Measurements from ENCODE around the gene TCF20.

TCF20 gene

DNA sequence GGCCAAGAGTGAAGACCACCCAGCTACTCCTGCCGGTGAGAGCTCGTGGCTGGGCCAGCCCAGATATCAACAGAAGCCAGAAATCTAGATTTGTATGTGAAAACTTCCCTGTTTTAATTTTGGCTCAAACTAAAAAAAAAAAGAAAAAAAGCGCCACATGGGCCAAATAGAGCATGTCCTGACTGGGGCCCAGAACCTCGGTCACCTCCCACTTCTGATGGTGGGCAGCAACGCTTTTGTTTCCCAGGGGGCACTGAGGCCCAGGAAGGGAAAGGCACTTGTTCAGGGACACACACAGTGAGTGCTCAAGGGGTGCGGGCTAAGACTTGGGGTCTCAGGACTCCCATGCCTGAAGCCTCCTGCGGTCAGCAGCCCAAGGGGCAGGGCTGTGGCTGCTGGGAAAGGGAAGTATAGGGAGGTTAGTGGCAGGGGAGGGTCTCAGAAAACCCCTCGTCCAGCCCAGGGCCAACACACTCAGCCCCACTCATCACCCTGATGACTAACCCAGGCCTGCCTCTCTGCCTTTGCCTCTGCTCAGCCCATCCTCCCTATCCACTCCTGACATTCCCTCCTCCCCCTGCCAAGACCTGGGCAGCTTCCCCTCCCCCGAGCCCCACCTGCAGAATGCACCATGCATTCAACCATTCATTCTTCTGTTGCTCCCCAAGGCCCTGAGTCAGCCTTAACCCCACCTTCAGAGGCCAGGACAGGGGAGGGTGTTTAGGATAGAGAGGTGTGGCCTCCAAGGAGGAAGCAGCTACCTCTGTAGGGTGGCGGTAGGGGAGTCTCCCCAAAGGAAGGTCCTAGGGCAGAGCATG is 30.0 kb upstream of the TCF20 start:
- no peak for DNase-seq

DNA sequence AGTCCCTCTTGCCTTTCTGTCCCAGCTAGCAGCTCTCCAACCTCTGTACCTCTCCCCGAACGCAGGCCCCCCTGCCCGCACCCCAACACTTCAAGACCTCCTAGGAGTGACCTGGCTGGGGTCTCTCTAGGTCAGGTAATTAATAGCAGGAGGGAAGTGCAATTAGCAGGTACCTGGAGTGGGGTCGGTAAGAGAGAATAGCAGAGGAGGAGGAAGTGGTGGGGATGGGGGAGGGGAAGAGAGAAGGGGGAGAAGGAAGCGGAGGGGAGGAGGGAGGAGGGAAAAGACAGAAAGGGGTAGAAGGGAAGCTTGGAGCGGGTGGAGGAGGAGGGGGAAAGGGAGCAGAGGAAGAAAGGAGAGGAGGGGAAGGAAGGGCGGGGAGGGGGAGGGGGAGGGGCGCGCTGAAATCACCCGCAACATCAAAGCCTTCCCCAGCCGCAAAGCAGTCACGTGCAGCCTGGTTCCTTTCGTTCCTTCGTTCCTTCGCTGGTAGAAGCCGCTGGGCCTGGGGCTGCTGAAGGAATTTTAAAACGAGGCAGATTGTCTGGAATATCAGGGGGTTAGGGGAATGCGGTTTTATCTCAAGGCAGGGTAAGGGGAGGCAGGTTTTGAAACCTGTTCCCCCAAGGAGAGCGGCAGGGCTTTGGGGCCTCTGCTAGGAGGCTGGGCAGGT is 29.3 kb upstream of the TCF20 start:
- DNase-seq = no peak

DNA sequence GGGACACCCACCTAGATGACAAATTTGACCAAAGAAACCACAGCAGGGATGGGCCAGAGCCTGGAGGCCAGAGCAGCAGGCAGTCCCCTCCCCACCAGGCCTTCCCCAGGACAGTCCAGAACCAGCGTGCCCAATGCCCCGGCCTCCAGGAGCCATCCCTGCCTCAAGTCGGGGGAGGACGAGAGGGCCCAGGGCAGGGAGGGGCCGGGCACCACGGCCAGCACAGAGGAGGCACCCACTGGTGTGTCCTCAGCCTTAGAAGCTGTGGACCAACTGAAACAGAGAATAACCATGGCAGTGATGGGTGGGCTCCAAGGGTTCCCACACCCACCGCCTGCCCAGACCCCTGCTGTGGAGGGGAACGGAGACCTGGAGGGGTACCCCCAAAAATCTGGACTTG is 28.3 kb upstream of the TCF20 start:
- DNase-seq = no peak

GRCh38 chr22:42297778-42298177 is 27.3 kb upstream of the TCF20 start:
- DNase-seq = no peak

GRCh38 chr22:42296883-42297282 is 26.4 kb upstream of the TCF20 start:
- DNase-seq = no peak

GRCh38 chr22:42296381-42296853 is 26.0 kb upstream of the TCF20 start:
- no peak for DNase-seq

DNA sequence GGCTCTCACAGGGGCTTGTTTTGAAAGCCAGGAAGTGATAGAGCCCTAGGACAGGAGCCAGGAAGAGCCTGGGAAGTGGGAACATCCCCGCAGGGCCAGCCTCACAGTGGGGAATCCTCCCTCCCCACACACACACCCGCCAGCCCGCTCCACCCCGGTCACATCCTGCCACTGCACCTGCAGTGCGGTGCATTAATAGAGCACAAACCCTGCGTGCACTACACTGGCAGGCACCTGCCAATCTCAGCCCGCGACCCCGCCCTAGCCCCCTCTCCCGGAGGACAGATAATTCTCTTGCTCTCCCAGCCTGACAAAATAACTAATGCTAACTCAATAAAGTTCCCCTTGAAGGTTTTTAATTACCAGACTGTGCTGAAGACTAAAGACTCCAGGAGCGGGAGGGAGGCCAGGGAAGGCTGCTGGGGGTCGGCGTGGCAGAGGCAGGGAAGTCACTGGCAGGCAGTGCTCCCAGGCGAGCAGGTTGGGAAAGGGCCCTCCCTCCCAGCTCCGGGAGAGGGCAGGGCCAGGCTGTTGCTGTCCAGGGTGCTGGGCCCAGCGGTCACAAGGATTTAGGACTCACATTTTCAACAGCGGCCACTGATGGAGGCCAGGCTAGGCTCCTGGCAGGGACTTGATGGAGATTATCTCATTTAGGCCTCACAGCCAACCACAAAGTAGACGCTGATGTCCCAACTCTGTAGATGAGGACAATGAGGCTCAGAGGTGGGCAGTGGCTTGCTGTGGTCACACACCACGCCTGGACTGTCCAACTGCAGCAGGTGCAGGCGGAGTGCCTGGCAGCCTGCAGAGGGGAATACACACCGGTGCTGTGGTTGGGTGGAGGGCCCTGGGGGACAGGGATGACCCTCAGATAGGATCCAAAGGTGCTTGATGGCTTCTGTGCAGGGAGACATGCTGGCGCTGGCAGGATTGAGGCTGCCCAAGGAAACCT is 23.9 kb upstream of the TCF20 start:
- peak; percentile 48 for DNase-seq

- no peak for DNase-seq
Measured at GRCh38 chr22:42292732-42293520, 22.5 kb upstream of the TCF20 start.

DNA sequence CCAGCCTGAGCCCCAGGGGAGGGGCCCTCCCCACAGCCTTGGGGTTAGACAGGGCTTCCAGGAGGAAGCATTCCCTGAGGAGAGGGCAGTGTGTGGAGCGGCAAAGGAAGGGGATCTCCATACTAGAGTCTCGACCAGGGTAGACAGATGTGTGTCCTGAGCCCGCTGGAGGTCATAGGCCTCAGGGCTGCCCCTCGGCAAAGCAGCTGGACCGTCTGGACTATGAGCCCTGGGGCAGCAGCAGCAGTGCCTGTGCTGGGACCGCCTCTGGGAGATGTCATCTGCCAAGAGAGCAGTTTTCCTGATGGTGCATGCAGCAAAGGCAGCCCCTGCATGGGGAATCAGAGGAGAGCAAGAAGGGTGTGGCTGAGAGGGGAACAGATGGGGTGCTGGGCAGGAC is 20.8 kb upstream of the TCF20 start:
- no peak for DNase-seq

GRCh38 chr22:42289671-42290541 is 19.5 kb upstream of the TCF20 start:
- DNase-seq = no peak

DNA sequence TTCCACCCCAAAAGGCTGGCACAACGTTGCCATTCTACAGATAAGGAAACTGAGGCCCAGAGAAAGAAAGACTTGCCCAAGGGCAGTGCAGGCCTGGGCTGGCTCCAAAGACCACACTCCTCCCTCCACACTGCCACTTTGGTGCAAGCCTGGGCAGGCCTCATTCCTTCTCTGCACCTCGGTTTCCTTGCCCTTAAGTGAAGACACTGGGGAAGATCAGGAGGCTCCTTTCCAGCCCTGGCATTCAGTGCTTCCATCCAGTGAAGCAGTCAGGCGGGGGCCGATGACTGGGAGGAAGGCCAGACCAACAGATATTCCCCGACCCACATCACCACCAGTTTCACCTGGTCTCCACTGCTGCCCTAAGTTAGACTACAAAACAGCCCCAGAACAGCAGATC is 18.3 kb upstream of the TCF20 start:
- no peak for DNase-seq

DNA sequence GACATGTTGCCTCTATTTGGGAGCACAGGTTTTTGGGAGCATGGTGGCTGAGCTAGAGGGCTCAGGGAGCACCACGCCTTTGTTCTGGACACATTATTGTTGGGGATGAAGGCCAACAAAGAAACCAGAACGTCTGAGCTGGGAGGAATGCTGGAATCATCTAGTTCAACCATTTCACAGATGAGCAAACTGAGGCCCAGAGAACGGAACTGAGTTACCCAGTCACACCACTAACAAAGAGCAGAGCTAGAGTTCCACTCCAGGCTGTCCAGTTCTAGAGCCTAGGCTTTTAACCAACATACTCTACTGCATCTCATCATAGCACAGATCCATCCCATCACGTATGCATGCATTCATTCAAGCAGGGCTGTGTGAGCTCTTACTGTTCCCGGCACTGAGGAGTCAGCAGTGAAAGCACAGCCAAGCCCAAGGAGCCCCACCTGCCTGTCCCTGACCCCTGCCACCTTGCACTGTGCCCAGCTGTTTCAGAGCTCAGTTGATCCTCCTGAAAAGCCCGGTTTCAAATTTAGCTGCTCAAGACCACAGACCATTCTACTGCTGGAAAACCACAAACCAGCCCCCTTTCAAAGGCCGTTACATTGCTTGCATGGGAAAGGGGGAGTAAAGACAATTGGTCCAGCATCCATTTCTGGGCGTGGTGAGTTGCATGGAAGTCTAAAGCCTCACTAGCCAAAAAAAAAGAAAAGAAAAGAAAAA is 16.9 kb upstream of the TCF20 start:
- DNase-seq = no peak

DNA sequence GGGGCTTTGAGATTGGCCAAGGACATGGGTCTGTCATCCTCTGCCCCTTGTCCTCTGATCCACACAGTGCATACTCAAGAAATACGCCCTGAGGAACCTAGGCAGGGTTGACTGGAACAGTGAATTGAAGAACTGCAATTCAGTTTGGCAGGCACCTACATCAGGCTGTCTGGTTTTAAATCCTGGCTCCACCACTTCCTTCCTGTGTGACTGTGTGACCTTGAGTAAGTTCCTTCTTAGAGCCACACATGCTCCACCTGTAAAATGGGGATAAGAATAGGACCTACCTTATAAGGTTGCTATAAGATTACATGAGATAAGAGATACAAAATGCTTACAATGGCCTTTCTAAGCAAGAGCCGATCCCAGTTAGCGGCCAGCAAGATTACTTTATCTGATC is 15.8 kb upstream of the TCF20 start:
- DNase-seq = no peak

DNA sequence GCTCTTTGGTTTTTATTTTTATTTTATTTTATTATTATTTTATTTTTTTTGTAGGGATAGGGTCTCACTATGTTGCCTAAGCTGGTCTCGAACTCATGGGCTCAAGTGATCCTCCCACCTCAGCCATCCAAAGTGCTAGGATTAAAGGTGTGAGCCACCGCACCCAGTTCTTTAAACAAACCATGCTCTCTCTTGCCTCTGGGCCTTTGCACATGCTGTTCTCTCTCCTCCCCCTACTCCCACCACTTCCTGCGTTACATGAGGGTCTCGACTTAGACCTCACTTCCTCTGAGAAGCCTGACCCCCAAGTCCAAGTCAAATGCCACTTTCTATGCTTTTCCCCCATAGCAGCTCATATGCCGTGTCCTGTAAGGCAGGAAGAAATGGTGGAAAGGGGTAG is 15.2 kb upstream of the TCF20 start:
- no peak for DNase-seq

DNA sequence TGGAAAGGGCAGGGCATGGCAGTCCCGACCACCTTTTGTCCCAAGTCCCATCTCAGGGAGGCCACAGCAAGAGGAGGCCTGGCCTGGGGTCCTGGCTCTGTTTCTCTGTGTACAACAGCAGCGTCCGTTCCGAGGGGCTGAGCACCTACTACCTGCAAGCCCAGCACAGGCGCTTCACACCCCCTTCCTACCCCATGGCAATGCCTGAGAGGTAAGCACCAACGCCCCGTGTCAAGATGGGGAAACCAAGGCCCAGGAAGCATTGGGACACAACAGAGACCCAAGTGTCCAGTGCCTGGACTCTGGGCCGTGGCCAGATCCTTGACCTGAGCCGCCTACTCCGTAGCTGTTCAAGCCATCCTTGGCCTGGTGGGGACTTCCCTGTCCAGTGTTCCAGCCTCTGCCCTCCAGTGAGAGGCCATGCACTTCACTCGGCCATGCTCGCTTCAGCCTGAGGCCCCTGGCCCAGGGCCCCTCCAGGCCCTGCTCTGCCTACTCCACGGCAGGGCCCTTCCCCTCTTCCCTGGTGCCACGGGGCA is 14.3 kb upstream of the TCF20 start:
- DNase-seq = no peak

DNA sequence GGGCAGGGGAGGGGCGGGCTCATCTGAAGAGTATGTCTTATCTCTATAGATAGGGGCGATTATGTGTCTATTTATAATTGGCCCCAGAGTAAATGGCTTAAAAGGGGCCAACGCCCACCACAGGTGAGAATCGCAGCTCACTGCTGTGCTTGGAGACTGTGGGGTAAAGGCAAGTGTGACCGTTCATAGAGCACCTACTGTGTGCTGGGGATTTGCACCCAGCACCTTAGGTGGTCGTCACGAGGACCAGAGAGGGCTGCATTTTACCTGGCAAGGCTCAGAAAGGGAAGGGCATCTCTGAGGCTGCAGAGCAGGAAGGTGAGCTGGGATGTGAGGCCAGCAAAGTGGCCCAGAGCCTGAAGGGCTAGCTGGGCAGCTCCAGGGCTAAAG is 13.7 kb upstream of the TCF20 start:
- no peak for DNase-seq

DNA sequence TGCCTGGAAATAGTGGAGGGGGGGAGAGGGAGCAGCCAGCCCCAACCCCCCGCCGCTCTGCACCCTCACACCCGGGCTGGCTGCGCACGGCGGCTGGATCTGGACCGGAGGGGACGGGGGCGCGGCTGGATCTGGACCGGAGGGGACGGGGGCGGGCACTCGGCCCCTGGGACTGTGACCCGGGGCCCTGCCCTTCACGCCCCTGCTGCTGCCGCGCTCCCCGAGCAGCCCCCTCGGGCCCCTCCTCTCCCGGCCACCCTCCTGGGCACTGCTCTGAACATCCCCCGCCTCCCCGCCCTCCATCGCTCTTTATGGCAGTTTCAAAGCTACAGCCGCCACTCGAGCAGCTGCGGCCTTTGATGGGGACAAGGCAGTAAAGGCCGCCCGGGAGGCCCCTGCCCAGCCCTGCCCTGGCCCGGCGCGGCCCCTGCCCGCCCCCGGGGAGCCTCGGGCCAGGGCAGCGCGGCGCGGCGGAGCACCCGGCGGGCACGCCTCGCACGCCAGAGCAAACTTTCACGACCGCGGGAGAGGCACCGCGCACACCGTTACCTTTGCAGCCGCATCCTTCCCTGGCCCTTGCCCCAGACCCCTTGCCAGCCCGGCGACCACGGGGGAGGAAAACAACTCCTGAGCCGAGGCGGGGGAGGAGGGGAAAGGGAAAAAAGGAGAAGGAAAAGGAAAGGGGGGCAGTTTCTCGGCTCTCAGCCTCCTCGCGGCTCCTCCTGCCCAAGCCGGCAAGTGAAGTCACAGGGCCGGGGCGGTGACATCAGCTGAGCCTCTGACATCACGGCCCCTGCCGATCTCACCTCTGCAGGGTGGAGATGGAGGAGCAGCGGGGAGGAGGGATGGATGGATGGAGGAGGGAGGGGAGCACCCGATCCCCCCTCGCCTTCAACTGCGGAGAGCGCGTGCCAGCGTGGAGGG is 13.1 kb upstream of the TCF20 start:
- peak; percentile 12 for DNase-seq

- DNase-seq = no peak
Measured at GRCh38 chr22:42282943-42283277, 12.5 kb upstream of the TCF20 start.

GRCh38 chr22:42282252-42282942 is 11.9 kb upstream of the TCF20 start:
- DNase-seq = no peak

Measured in fibroblast of skin of back (primary cell).